Skin epidermis (tissue), 12 donors: ENCODE results near the gene UGT2B28.
"Not testable (repeated sequence)": the region's sequence is repeated elsewhere in the genome, so short reads cannot be mapped to it uniquely, and the experiment has no call there.

Source experiments
- H3K27ac ChIP-seq, 21 experiments: fragments of 200-600 bp; sonication (generic) in 11 of 21; one replicate each; pipeline ENCODE4 v1.5.0; 2020; ENCODE audit warnings: mild to moderate bottlenecking in 3 of 21, inconsistent platforms in 2 of 21, moderate library complexity in 2 of 21
- H3K4me3 ChIP-seq, 7 experiments: fragments of 200-600 bp; sonication (generic) in 2 of 7; one replicate each; pipeline ENCODE4 v1.5.0; 2020; ENCODE audit warnings: inconsistent platforms in 2 of 7, mild to moderate bottlenecking in 2 of 7, moderate library complexity in 1 of 7

Gene UGT2B28

GRCh38 chr4:69280081-69280480 is at the start of gene UGT2B28:
Gene UGT2B28, plus strand, starts transcription at chr4:69280475. Its CDS starts 26 bp downstream, at chr4:69280501.
- H3K27ac ChIP-seq, H3K4me3 ChIP-seq: not testable (repeated sequence)

GRCh38 chr4:69239092-69239491 is 41.2 kb upstream of the UGT2B28 start:
- Histone ChIP-seq H3K4me3 (no peak overlapping the region), H3K27ac (no peak overlapping the region)

- H3K4me3 ChIP-seq, result no peak overlapping the region
- H3K27ac ChIP-seq, result no peak overlapping the region
These were observed 40.6 kb upstream of the UGT2B28 start for GRCh38 chr4:69239557-69240168.

- not testable (repeated sequence) for H3K4me3 ChIP-seq, H3K27ac ChIP-seq
These were observed 39.5 kb upstream of the UGT2B28 start for GRCh38 chr4:69240787-69241186.

GRCh38 chr4:69241746-69242145 is 38.5 kb upstream of the UGT2B28 start:
- H3K4me3 ChIP-seq, H3K27ac ChIP-seq: not testable (repeated sequence)

- H3K4me3 ChIP-seq, H3K27ac ChIP-seq: not testable (repeated sequence)
These were observed 37.6 kb upstream of the UGT2B28 start for GRCh38 chr4:69242562-69243240.

GRCh38 chr4:69250884-69251283 is 29.4 kb upstream of the UGT2B28 start:
- H3K27ac ChIP-seq, H3K4me3 ChIP-seq: not testable (repeated sequence)

GRCh38 chr4:69253147-69253772 is 27.0 kb upstream of the UGT2B28 start:
- not testable (repeated sequence) for H3K27ac ChIP-seq, H3K4me3 ChIP-seq

- H3K4me3 ChIP-seq, H3K27ac ChIP-seq: not testable (repeated sequence)
These were observed 11.7 kb upstream of the UGT2B28 start for GRCh38 chr4:69268612-69269011.

GRCh38 chr4:69296356-69296755 is 16.1 kb downstream of the UGT2B28 start:
- H3K4me3 ChIP-seq, H3K27ac ChIP-seq: not testable (repeated sequence)

GRCh38 chr4:69308426-69309033 is 28.3 kb downstream of the UGT2B28 start:
- not testable (repeated sequence) for H3K4me3 ChIP-seq, H3K27ac ChIP-seq

- not testable (repeated sequence) for H3K27ac ChIP-seq, H3K4me3 ChIP-seq
These were observed 29.3 kb downstream of the UGT2B28 start for GRCh38 chr4:69309549-69310076.

GRCh38 chr4:69310262-69310661 is 30.0 kb downstream of the UGT2B28 start:
- H3K4me3 ChIP-seq, H3K27ac ChIP-seq: not testable (repeated sequence)

- not testable (repeated sequence) for H3K4me3 ChIP-seq, H3K27ac ChIP-seq
These were observed 37.5 kb downstream of the UGT2B28 start for GRCh38 chr4:69317669-69318298.

- no peak overlapping the region for H3K4me3 ChIP-seq
- H3K27ac ChIP-seq, result no peak overlapping the region
These were observed 41.0 kb downstream of the UGT2B28 start for GRCh38 chr4:69321153-69321729.

- H3K27ac ChIP-seq, result no peak overlapping the region
- H3K4me3 ChIP-seq, result no peak overlapping the region
These were observed 41.8 kb downstream of the UGT2B28 start for GRCh38 chr4:69322055-69322454.

GRCh38 chr4:69323284-69323683 is 43.0 kb downstream of the UGT2B28 start:
- H3K4me3 ChIP-seq, result no peak overlapping the region
- H3K27ac ChIP-seq, result no peak overlapping the region

- H3K4me3 ChIP-seq, result no peak overlapping the region
- no peak overlapping the region for H3K27ac ChIP-seq
These were observed 50.2 kb downstream of the UGT2B28 start for GRCh38 chr4:69330345-69331047.

GRCh38 chr4:69331304-69331703 is 51.0 kb downstream of the UGT2B28 start:
- not testable (repeated sequence) for H3K27ac ChIP-seq

More at GRCh38 chr4:69331304-69331703, 51.0 kb downstream of the UGT2B28 start:
- not testable (repeated sequence) for H3K4me3 ChIP-seq
